Activated gamma-delta T cell treated with Interleukin-2 at 50 U/mL for 16 hours (primary cell): ENCODE results near the gene ADCY1.

ENCODE experiments used
- DNase-seq: peaks from one replicate; pipeline ENCODE4 v3.0.0-alpha.2; 2020

Gene ADCY1

DNA sequence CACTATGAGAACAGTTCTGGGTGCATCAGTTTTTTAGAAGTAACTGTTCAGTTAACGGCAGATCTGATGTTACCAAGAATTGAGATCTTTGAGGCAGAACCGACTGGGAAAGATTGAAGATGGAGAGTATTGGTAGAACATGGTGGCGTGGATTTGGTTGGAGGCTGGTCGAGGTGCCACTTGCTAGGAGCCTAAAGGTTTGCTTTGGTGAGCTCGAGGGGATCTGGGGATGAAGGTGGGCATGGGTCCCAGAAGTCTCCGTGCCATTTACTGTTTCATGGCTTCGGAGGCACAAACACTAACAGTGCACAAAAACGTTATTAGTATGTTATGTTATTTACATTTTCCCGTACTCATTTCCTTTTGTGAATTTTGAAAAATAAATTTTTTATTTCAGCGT lies 81.4 kb downstream of the ADCY1 start:
- no peak for DNase-seq

DNA sequence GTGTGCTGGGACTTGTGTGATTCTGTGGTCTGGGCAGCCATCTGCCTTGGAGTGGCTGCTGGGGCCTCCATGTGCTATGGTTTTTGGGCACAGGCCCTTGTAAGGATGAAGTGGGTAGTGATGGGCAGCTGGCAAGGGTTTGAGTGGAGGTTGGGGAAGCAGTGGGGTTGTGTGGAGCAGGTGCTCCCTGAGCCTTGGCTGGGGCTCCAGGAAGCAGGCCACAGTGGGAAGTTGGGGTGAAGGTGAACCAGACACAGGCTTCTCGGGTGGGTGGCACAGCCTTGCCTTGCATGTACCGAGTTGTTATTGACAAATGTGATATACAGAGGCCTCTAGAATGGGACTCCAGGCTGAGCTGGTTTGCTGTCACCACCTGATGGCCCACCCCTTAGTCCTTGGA lies 82.3 kb downstream of the ADCY1 start:
- no peak for DNase-seq

DNA sequence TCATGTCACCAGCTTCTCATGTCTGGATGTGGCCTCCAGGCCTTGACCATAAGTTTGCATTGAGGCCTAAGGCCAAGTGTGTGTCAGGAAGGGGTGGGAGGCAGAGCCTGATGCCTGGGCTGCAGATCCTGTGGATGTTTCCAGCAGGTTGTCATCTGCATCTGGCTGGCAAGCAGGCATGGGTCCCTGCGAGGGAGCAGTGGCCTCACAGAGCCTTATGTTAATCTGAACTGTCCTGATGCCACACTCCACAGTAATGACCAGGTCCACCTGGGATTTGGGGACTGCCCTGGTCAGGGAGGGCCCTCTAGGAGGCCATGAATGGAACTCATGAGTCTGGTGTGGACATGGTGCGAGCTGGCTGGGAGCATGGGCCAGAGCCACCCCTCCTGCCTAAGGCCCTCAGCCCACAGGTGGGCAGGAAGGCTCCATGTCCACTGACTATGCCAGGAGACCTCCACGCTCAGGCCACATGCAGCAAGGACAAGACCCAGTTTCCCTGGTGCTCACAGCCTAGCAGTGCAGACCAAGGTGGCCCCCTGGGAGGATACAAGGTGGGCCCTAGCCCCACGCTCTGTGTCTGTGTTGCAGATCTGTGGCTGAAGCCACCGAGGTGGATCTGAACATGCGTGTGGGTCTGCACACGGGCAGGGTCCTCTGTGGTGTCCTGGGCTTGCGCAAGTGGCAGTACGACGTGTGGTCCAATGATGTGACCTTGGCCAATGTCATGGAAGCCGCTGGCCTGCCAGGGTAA lies 83.1 kb downstream of the ADCY1 start:
- DNase-seq = no peak

DNA sequence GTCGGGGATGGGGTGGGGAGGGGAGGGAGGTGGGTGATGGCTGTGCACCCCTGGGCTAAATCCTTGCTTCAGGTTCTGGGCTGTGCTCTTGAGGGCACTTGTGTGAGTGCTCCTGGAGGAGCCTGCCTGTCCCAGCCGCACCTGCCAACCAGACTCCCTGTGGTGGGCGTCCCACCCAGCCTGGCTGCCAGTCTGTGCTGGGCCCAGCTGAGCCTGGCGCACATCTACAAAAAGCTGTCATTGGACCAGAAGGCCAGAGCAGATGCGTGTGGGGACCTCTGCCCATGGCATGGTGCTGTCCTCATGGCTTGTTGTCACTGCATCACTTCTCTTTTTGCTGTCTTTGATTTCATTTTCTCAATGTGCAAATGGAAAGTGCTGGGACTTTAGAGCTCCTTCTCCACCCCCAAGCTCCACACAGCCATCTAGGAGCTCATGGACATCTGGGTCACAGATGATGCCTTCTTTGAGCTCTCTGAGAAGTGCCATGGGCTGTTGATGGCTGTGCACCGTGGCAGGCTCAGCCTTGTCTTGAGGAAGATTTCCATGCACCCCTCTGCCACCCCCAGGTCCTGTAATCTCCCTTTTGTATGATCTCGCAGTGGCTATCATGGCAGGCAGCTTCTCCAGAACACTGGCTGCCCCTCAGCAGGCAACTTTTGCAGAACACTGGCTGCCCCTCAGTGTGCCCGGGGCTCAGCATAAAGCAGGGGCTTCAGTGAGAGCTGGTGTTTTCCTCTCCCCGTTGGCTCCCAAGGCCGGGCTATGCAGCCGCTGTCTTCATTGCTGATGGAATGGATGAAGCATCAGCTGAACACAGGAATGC lies 83.9 kb downstream of the ADCY1 start:
- DNase-seq = no peak

DNA sequence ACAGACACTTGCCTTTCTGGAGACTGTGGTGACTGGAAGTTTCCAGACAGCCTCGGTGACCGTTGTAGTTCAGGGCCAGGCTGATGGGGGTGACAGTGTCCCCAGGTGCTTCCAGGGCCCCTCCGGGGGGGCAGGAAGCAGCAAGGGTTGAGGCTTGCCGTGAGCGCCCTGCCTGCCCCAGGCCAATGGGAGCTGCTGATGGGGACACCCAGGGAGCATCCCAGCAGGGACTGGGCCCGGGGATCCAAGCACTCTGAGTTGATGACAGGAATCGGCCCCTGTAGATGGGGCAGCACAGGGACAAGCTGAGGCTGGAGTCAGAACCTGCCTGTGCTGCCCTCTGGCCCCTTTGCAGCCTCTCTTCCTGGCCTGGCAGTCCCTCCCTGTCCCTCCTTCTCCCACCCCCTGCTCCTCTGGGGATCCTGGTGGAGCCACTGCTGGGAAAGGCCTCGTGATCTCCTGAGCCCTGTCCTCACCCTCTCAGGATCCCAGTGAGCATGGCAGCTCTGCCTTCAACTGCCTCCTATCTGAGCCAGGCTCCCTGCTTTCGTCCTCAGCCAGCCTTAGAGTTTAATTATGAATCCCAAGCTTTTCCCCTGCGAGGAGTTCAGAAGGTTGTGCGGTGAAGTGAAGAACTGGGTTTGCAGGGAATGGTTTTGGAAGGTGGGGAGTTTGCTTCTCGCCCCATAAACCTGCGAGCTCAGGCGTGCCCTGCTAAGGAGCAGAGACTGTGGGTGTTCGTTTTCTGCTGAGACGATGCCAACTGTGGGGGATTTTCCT lies 84.7 kb downstream of the ADCY1 start:
- DNase-seq = no peak

DNA sequence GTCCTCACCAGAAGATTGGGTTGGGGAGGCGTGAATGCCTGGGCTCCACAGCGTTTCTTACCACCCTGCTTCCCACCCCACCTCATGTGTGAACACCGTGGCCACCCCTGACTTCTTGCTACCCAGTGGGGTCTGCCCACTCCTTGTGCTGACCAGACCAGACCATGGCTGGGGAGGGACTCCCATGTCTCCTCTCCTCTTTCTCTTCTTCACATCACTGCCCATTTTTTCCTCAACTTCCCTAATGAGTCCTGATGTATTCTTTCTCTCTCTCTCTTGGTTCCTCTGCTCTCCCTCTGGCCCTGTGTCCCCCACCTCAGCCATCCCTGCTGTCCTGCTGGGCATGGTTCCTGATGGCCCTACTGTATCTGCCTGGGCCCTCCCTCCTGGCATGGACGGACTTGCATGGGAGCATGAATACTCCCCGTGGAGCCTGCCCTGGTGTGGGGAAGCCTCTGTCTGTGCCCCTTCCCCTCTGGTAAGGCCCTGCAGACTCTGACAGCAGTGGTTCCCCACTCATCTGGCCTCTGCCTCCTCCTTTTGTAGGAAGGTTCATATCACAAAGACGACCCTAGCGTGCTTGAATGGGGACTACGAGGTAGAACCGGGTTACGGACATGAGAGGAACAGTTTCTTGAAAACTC lies 85.5 kb downstream of the ADCY1 start:
- no peak for DNase-seq

DNA sequence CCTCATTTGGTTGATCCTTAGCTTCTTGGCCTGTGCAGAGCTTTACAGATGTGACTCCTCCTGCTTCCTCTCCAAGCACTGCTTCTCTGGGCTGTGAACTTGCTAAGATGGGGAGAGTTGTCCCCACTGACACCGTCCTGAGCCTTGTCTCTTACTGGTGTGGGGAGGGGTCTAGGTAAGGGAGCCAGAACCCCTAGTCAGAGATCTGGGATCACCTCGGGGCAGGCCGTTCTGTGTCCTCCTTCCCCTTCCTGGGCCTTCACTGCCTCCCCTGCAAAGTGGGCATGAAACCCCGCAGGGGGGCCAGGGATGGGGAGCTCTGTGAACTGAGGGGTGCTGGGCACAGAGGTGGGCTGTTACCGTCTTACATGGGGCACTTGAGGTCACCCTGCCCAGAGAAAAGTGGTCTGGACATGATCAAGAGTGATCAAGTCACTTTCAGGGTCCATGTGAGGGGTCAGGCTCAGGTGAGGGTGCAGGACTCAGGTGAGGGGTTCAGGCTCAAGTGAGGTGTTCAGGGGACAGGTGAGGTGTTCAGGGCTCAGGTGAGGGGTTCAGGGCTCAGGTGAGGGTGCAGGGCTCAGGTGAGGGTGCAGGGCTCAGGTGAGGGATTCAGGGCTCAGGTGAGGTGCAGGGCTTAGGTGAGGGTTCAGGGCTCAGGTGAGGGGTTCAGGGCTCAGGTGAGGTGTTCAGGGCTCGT lies 86.2 kb downstream of the ADCY1 start:
- no peak for DNase-seq

DNA sequence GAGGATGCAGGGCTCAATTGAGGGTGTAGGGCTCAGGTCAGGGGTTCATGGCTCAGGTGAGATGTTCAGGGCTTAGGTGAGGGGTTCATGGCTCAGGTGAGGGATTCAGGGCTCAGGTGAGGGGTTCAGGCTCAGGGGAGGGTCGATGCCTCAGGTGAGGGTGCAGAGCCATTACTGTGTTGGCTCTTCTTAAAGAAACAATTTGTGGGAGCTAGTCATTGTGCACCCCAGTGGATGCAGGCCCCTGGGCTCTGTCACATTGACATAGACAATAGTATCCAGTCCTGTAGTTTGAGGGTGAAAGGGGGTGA lies 86.7 kb downstream of the ADCY1 start:
- DNase-seq = no peak

DNA sequence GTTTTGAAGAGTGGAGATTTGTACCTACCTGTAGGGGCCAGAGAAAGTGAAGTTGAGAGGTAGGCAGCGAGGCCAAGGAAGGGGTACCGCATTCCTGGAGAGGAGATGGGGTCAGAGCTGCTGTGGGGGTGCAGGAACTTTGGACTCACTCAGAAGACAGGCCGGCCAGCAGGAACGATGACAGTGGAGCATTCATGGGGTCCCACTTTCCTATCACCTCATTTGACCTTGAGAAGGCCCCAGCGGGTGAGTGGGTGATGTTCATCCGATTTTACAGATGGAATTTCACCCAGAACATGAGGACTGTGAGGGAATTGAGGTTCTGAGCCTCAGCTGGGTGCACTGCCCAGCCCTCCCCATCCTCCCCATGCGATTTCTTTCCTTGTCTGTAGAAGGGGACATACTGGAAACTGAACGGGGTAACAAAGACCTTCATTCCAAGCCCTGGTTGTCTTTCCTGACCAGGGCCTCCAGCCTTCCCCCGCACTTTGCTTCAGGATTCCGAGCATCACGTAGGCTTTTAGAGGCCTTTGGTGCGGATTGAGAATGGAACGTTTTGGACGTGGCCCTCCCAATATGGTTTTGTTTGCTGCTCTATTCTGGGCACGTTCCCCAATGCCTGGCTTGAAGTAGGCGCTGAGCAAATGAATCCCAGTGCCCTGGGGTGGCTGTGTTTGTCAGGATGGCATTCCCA lies 87.3 kb downstream of the ADCY1 start:
- DNase-seq = no peak

DNA sequence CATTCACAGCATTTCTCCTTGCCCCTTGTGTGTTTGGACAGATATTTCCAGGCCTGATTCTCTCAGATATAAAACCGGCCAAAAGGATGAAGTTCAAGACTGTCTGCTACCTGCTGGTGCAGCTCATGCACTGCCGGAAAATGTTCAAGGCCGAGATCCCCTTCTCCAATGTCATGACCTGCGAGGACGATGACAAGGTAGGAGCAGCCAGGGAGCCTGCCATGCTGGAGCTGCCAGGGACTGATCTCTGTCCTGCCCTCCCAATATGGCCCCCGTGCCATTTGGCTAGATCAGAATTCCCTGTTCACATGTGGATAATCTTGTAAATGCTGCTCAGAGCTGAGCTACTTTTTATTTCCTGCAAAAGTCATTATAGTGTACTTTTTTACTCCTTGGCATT lies 87.8 kb downstream of the ADCY1 start:
- DNase-seq = no peak

DNA sequence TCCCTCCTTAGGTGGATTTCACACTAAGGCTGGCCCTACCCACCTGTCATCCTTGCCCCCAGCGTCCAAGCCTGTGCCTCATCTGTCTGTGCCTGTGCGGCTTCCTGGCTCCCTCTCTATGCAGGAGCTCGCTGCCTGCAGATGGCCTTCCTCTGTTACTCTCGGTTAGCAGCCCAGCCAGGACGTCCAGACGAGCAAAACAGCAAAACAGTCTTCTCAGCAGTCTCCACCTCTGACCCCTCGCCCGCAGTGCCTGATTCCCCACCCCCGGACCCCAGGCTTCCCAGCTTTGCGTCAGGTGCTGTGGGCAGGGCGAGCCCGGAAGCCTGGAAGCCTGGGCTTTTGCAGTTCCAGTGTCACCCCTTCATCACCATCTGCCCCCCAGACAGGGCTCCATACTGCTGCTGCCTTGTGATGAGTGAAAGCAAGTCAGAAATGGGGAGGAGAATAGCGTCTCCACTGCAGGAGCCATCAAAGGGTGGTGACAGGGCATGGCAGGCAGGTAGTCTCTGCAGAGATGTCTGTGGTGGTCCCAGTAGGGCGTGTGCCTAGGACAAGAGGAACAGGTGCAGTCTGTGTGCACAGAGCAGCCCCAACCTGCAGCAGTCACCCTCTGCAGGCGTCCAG lies 88.5 kb downstream of the ADCY1 start:
- DNase-seq = no peak

DNA sequence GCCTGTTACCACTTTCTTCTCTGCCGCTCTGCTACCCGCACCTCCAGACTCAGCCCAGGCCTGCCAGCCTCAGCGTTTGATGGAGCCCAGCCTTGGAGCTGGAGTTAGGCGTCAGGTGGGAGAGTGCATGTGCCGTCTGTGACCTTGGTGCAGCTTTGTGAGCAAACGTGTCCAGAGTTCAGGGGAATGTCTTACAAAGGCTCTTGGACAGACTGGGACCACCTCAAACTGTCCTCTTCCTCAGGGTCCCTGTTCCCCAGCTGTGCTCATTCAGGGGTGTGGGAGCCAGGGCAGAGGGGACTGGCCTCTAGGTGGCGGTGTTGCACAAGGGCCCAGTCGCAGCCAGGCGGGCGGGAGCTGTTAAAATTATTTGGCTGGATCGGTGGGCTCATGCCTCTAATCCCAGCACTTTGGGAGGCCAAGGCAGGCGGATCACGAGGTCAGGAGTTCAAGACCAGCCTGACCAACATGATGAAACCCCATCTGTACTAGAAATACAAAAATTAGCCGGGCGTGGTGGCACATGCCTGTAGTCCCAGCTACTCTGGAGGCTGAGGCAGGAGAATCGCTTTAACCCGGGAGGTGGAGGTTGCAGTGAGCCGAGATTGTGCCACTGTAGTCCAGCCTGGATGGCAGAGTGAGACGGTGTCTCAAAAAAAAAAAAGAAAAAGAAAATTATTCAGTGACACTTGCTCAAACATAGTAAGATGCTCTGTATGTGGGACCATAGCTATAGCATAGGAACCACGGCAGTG lies 89.2 kb downstream of the ADCY1 start:
- no peak for DNase-seq

DNA sequence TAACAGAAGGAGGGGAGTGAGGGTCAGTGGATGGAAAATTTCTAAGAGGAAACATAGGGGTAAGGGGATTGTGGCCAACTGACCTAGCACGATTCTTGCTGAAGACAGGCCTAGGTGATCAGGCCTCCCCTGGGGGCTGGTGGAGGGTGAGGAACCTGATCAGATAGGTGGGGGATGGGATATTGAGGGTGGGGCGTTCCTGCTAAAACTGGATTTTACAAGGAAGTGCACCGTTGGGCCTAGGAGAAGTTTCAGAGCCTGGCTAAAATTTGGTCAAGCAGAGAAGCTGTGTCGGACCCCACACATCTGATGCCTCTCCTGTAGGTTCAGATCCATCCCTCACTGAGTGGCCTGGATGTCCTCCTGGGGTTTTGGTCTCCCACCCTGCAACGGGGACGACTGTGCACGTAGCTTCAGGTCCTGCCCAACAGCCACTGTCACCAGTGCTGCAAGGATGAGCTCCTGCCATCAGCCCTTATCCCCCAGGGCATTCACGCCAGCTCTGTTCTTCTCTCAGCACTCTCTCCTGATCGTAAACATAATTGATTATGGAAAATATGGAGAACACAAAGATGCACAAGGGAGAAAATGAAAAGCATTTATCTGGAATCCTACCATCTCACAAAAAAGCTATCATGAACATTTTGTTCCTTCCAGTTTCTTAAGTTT lies 89.9 kb downstream of the ADCY1 start:
- no peak for DNase-seq

DNA sequence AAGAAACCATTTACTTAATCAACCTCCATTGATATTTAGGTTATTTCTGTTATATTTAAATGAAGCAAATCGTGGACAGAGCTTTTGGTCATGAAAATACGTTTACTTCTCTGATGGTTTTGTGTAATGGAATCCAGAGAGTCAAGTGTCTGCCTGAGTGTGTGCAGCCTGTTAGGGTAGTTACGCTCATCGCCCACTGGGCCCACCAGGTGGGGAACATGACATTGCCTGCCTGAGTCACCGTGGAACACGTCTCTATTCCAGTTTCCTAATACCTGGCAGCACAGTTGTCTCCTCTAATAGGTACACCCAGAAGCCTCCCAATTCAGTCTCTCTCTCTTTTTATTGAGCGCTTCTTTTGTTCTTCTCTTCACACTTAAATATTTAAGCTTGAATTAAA lies 91.0 kb downstream of the ADCY1 start:
- no peak for DNase-seq

DNA sequence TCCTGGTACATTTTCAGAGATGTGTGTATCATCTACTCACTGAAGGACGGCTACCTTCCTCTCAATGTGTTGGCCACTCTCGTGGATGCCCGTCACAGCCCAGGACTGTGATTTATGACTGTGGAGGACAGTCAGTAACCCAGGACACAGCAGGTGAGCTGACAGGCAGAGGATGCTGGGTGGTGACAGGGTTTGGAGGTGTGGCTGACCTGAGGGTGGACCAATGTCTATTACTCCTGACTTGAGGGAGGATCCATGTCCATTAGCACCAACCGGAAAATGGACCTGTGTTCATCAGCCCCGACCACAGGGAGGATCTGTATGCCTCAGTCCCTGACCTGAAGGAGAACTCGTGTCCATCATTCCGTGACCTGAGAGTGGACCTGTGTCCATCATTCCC lies 96.1 kb downstream of the ADCY1 start:
- DNase-seq = no peak

DNA sequence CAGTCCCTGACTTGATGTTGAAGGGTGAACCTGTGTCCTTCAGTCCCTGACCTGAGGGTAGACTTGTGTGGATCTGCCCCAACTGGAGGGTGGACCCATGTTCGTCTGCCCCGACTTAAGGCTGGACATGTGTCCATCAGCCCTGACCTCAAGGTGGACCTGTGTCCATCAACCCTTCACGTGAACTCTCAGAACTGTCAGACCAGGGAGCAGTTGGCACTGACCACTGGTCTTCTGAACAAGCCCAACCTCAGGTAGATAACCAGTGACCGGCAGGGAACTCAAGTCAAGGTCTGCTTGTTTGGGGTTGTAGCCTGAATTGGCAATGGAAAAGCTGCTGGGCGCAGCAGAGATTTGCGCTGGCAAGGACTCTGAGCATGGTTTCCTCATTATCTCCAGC lies 96.5 kb downstream of the ADCY1 start:
- no peak for DNase-seq

DNA sequence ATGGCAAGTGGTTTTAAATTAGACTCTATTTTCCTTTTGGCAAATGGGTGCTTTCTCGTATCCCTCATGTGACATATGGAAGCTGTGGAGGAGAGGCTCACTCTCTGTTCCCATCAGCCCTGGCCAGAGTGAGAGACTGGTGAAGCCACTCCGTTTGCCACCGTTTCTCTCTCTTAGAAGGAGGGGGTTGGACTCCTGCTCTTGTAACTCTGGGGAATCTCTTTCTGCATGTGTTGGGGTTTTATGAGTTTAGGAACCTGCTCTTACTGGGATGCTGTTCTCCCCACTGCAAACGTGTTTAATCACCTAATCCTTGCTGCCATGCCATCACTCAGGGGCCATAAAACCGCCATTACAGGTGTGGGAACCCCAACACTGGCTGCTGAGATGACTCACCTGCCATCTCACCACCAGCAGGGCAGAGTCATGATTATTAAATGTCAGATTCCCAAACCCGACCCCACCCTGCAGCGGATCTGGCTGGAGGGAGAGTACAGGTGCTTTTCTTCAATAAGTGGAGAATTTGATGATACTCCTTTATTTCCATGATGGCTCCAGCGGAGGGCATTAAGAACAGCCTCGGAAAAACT lies 103.2 kb downstream of the ADCY1 start:
- no peak for DNase-seq

DNA sequence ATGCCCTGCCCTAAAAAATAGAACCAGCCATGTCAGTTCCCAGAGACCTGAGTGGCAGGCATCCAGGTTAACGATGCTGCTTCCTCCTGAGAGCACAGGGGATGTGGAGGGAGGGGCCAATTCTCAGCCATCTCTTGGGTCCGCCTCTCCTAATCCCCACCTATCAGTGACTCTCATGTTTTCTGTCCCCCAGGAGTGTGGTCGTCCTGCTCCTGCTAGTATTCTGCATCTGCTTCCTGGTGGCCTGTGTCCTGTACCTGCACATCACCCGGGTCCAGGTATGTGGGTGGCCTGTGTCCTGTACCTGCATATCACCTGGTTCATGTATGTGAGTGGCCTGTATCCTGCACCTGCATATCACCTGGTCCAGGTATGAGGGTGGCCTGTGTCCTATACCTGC lies 105.3 kb downstream of the ADCY1 start:
- DNase-seq = no peak

DNA sequence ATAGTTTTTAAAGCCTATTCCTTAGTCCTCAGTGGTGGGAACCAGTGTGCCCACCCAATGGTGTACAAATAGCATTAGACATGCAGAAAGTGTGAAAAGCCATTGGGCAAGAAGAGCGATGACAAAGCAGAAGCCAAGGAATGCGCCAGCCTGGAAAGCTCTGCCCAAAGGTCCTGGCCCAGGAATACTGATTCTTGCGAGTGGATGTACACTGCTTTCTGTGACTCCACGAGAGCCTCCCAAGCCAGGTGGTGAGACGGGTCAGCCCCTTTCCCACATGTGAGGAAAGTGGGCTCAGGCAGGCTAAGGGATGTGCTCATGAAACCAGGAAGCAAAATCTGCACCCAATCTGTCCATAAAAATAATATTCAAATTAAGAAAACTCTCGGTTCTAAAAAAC lies 106.6 kb downstream of the ADCY1 start:
- DNase-seq = no peak
